ENCODE data around the gene ZNF497.

Gene ZNF497

DNA sequence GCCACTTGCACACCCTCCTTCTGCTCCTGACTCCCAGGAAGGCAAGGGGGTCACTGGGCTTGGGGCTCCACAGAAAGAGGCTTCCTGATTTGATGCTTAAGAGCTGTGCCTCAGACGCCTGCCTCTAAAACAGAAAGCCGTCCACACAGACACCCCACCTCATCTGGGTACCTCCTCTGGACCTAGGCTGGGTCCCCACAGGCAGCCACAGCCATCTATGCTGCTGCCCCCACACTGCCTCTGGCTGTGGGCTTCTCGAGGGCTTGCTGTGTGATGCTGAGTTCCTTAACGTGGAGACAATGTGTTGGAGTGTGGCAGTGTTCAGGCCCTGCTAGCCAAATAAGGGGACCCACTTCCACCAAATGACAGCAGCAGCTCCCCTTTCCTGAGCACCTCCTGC is 44.3 kb downstream of the ZNF497 start:
- H3K4me1 ChIP-seq (ENCODE audit: low read length): no peaks in the 10 kb centered on the region
- H3K79me2 ChIP-seq (ENCODE audit: low read length): no peaks in the 10 kb centered on the region
- H4K20me1 ChIP-seq (ENCODE audit: insufficient read depth, low read length): no peaks in the 10 kb centered on the region
- H3K27ac ChIP-seq (ENCODE audit: low read length): no peak overlapping the region
- no peaks in the 10 kb centered on the region for H3K36me3 ChIP-seq (replicated peaks; ENCODE audit: insufficient read depth, low read length)
- no peaks in the 10 kb centered on the region for H3K9me2 ChIP-seq (replicated peaks; ENCODE audit: insufficient read depth, low read length)
- no peak overlapping the region for H3K9ac ChIP-seq (ENCODE audit: low read length)
- H3K4me3 ChIP-seq (ENCODE audit: low read length): no peak overlapping the region
- H3K27me3 ChIP-seq (replicated peaks; ENCODE audit: insufficient read depth, low read length): no peaks in the 10 kb centered on the region
- no peak overlapping the region for H2AFZ ChIP-seq (ENCODE audit: low read length)
- TF ChIP-seq EZH2 (optimal IDR thresholded peaks at IDR 0.05; ENCODE audit: low read depth, low read length) (no peak), EZH2phosphoT487 (IDR thresholded peaks at IDR 0.05; ENCODE audit: low read length) (no peak)
- TF ChIP-seq, protein P1, sequence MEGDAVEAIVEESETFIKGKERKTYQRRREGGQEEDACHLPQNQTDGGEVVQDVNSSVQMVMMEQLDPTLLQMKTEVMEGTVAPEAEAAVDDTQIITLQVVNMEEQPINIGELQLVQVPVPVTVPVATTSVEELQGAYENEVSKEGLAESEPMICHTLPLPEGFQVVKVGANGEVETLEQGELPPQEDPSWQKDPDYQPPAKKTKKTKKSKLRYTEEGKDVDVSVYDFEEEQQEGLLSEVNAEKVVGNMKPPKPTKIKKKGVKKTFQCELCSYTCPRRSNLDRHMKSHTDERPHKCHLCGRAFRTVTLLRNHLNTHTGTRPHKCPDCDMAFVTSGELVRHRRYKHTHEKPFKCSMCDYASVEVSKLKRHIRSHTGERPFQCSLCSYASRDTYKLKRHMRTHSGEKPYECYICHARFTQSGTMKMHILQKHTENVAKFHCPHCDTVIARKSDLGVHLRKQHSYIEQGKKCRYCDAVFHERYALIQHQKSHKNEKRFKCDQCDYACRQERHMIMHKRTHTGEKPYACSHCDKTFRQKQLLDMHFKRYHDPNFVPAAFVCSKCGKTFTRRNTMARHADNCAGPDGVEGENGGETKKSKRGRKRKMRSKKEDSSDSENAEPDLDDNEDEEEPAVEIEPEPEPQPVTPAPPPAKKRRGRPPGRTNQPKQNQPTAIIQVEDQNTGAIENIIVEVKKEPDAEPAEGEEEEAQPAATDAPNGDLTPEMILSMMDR (IDR thresholded peaks at IDR 0.05; ENCODE audit: low read length): no peak
- DNase-seq: no peak
- no peaks in the 10 kb centered on the region for H3F3A ChIP-seq (ENCODE audit: insufficient read depth, low read length)
- no peak overlapping the region for H3K4me2 ChIP-seq (ENCODE audit: low read depth, low read length)
- no peaks in the 10 kb centered on the region for H3K9me3 ChIP-seq (replicated peaks; ENCODE audit: insufficient read depth, low read length)

- no peak for TF ChIP-seq EZH2phosphoT487 (IDR thresholded peaks at IDR 0.05; ENCODE audit: low read length)
- TF ChIP-seq, protein P1 (IDR thresholded peaks at IDR 0.05; ENCODE audit: low read length): no peak
- TF ChIP-seq EZH2 (optimal IDR thresholded peaks at IDR 0.05; ENCODE audit: low read depth, low read length): no peak
- Histone ChIP-seq H3K9ac (ENCODE audit: low read length) (no peak overlapping the region), H3K4me3 (ENCODE audit: low read length) (no peak overlapping the region), H3K9me3 (replicated peaks; ENCODE audit: insufficient read depth, low read length) (no peaks in the 10 kb centered on the region), H3K4me1 (ENCODE audit: low read length) (no peaks in the 10 kb centered on the region), H3F3A (ENCODE audit: insufficient read depth, low read length) (no peaks in the 10 kb centered on the region), H3K36me3 (replicated peaks; ENCODE audit: insufficient read depth, low read length) (peaks cover 4% of the 10 kb centered on the region; the same call in 1 of the 2 replicates), H4K20me1 (ENCODE audit: insufficient read depth, low read length) (no peaks in the 10 kb centered on the region), H3K4me2 (ENCODE audit: low read depth, low read length) (no peak overlapping the region), H3K9me2 (replicated peaks; ENCODE audit: insufficient read depth, low read length) (no peaks in the 10 kb centered on the region), H2AFZ (ENCODE audit: low read length) (no peak overlapping the region), H3K79me2 (ENCODE audit: low read length) (no peaks in the 10 kb centered on the region), H3K27ac (ENCODE audit: low read length) (no peak overlapping the region), H3K27me3 (replicated peaks; ENCODE audit: insufficient read depth, low read length) (no peaks in the 10 kb centered on the region)
- DNase-seq: peak; percentile 11
Measured at GRCh38 chr19:58317476-58318072, 45.0 kb downstream of the ZNF497 start.

DNA sequence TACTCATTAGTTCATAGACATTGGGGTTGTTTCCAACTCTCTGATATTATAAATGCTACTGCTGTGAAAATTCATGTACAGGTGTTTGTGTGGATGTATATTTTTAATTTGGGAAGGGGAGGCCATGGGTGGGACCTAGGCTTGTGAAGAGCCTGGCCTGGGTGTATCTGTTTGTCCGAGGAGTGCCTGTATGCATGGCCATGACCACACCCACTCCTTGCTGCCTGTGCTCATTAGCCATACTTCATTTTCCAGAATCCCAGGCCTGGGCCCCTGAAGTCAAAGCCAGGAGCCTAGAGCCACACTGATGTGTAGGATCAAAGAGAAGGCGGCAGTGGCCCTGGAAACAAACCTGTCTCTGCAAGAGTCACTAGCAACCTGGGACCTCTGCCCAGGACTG is 47.0 kb downstream of the ZNF497 start:
- no peak overlapping the region for H3K4me2 ChIP-seq (ENCODE audit: low read depth, low read length)
- H3K9me2 ChIP-seq (replicated peaks; ENCODE audit: insufficient read depth, low read length): no peaks in the 10 kb centered on the region
- no peak overlapping the region for H3K27ac ChIP-seq (ENCODE audit: low read length)
- H3K27me3 ChIP-seq (replicated peaks; ENCODE audit: insufficient read depth, low read length): no peaks in the 10 kb centered on the region
- H3K9ac ChIP-seq (ENCODE audit: low read length): no peak overlapping the region
- H3K9me3 ChIP-seq (replicated peaks; ENCODE audit: insufficient read depth, low read length): no peaks in the 10 kb centered on the region
- TF ChIP-seq EZH2 (optimal IDR thresholded peaks at IDR 0.05; ENCODE audit: low read depth, low read length): no peak
- no peak for TF ChIP-seq EZH2phosphoT487 (IDR thresholded peaks at IDR 0.05; ENCODE audit: low read length)
- TF ChIP-seq, protein P1 (IDR thresholded peaks at IDR 0.05; ENCODE audit: low read length): no peak
- no peaks in the 10 kb centered on the region for H3K79me2 ChIP-seq (ENCODE audit: low read length)
- no peaks in the 10 kb centered on the region for H4K20me1 ChIP-seq (ENCODE audit: insufficient read depth, low read length)
- no peaks in the 10 kb centered on the region for H3K4me1 ChIP-seq (ENCODE audit: low read length)
- DNase-seq: no peak
- H3K4me3 ChIP-seq (ENCODE audit: low read length): no peak overlapping the region
- no peaks in the 10 kb centered on the region for H3F3A ChIP-seq (ENCODE audit: insufficient read depth, low read length)
- peaks cover 14% of the 10 kb centered on the region; the same call in 1 of the 2 replicates for H3K36me3 ChIP-seq (replicated peaks; ENCODE audit: insufficient read depth, low read length)
- H2AFZ ChIP-seq (ENCODE audit: low read length): no peak overlapping the region

All from MM.1S (cell line).